Mesenchymal stem cell (in vitro differentiated cells and primary cell): Measurements from ENCODE around the gene WNT5A.

Experiments used
- DNase-seq: peaks from one replicate; pipeline ENCODE4 v3.0.0-alpha.2; 2013
- H2AFZ ChIP-seq: one replicate; pipeline ENCODE4 v1.6.1; 2013; ENCODE audit warnings: low read depth, mild to moderate bottlenecking, control low read depth, inconsistent platforms, low read length, moderate library complexity
- H2AK5ac ChIP-seq: 2 replicates; pipeline ENCODE4 v1.6.1; 2013; ENCODE audit warnings: low read length, moderate library complexity, mild to moderate bottlenecking, inconsistent platforms; ENCODE audit not compliant: severe bottlenecking
- H2BK120ac ChIP-seq: one replicate; pipeline ENCODE4 v1.6.1; 2013; ENCODE audit warnings: low read depth, mild to moderate bottlenecking, inconsistent platforms, low read length, moderate library complexity
- H2BK12ac ChIP-seq, 2 experiments: one replicate each; pipeline ENCODE4 v1.6.1; 2013; ENCODE audit warnings: inconsistent platforms in 2 of 2, low read length in 2 of 2, mild to moderate bottlenecking in 2 of 2, moderate library complexity in 2 of 2, control low read depth in 1 of 2
- H2BK15ac ChIP-seq: one replicate; pipeline ENCODE4 v1.6.1; 2013; ENCODE audit warnings: mild to moderate bottlenecking, low read depth, inconsistent platforms; ENCODE audit not compliant: poor library complexity, severe bottlenecking
- H2BK5ac ChIP-seq: 2 replicates; pipeline ENCODE4 v1.6.1; 2013; ENCODE audit warnings: low read depth, mild to moderate bottlenecking, low read length, control low read depth, inconsistent platforms; ENCODE audit not compliant: poor library complexity, severe bottlenecking
- H3K14ac ChIP-seq, 2 experiments: one replicate each; pipeline ENCODE4 v1.6.1; 2013; ENCODE audit warnings: inconsistent platforms in 2 of 2, low read length in 2 of 2, control low read depth in 1 of 2, mild to moderate bottlenecking in 1 of 2, moderate library complexity in 1 of 2
- H3K18ac ChIP-seq, 2 experiments: one replicate each; pipeline ENCODE4 v1.6.1; 2013; ENCODE audit warnings: inconsistent platforms in 2 of 2, low read length in 2 of 2, control low read depth in 1 of 2, low read depth in 1 of 2, mild to moderate bottlenecking in 1 of 2
- H3K23ac ChIP-seq, 2 experiments: one replicate each; pipeline ENCODE4 v1.6.1; 2013; ENCODE audit warnings: inconsistent platforms in 2 of 2, low read length in 2 of 2, mild to moderate bottlenecking in 2 of 2, moderate library complexity in 2 of 2, control low read depth in 1 of 2
- H3K27ac ChIP-seq: 2 replicates; pipeline ENCODE4 v1.5.1; 2013; ENCODE audit warnings: mild to moderate bottlenecking, moderate library complexity, low read length, control low read depth, inconsistent platforms; ENCODE audit not compliant: poor library complexity, severe bottlenecking
- H3K27me3 ChIP-seq, 2 experiments: 2 replicates each; pipeline versions ENCODE4 v1.6.1 to v1.7.0; 2013; ENCODE audit warnings: low read length in 2 of 2, mild to moderate bottlenecking in 2 of 2, moderate library complexity in 2 of 2, control low read depth in 1 of 2, inconsistent platforms in 1 of 2; ENCODE audit not compliant: control insufficient read depth in 1 of 2, insufficient read depth in 1 of 2
- H3K36me3 ChIP-seq, 2 experiments: 2 replicates each; pipeline versions ENCODE4 v1.6.1 to v1.7.0; 2013; ENCODE audit warnings: low read length in 2 of 2, control low read depth in 1 of 2, inconsistent platforms in 1 of 2, low read depth in 1 of 2, mild to moderate bottlenecking in 1 of 2; ENCODE audit not compliant: insufficient read depth in 2 of 2, control insufficient read depth in 1 of 2
- H3K4ac ChIP-seq, 2 experiments: one replicate each; pipeline ENCODE4 v1.6.1; 2013; ENCODE audit warnings: inconsistent platforms in 2 of 2, low read length in 2 of 2, mild to moderate bottlenecking in 2 of 2, moderate library complexity in 2 of 2, control low read depth in 1 of 2, low read depth in 1 of 2
- H3K4me1 ChIP-seq: 2 replicates; pipeline ENCODE4 v1.6.1; 2013; ENCODE audit warnings: low read depth, low read length, control low read depth; ENCODE audit not compliant: control insufficient read depth, insufficient read depth
- H3K4me2 ChIP-seq: 2 replicates; pipeline ENCODE4 v1.6.1; 2013; ENCODE audit warnings: low read length, mild to moderate bottlenecking, inconsistent platforms; ENCODE audit not compliant: poor library complexity, severe bottlenecking
- H3K4me3 ChIP-seq, 2 experiments: 2 replicates each; pipeline versions ENCODE4 v1.5.1 to v1.7.0; 2013; ENCODE audit warnings: low read length in 2 of 2, mild to moderate bottlenecking in 2 of 2, control low read depth in 1 of 2, low read depth in 1 of 2; ENCODE audit not compliant: insufficient read depth in 1 of 2
- H3K79me1 ChIP-seq: replicated peaks from 2 replicates; pipeline ENCODE4 v1.6.1; 2013; ENCODE audit warnings: mild to moderate bottlenecking, control low read depth, low read length, inconsistent platforms; ENCODE audit not compliant: poor library complexity, severe bottlenecking
- H3K9ac ChIP-seq: 2 replicates; pipeline ENCODE4 v1.7.0; 2013; ENCODE audit warnings: mild to moderate bottlenecking, low read length, moderate library complexity
- H3K9me3 ChIP-seq: 2 replicates; pipeline ENCODE4 v1.7.0; 2013; ENCODE audit warnings: mild to moderate bottlenecking, low read length; ENCODE audit not compliant: control insufficient read depth
- H4K8ac ChIP-seq: one replicate; pipeline ENCODE4 v1.6.1; 2013; ENCODE audit warnings: inconsistent platforms, mild to moderate bottlenecking, low read length, moderate library complexity
- H4K91ac ChIP-seq: one replicate; pipeline ENCODE4 v1.6.1; 2013; ENCODE audit warnings: mild to moderate bottlenecking, low read length, inconsistent platforms
- WGBS: methylation state at CpG from one replicate; pipeline ENCODE4 v1.1.7; 2013; ENCODE audit warnings: mixed read lengths; 5-methylcytosine and 5-hydroxymethylcytosine counted together

The WNT5A gene

GRCh38 chr3:55442861-55443260 is 44.2 kb downstream of the WNT5A start:
- Histone ChIP-seq H4K8ac (no peak overlapping the region), H3K79me1 (no peaks in the 10 kb centered on the region), H3K27me3 (peaks cover 0 to 12% of the 10 kb centered on the region in 2 experiments), H2BK120ac (no peak overlapping the region), H2BK12ac (peak overlapping the region in 1 of 2 experiments; percentile 18), H3K9me3 (no peaks in the 10 kb centered on the region), H3K4ac (no peak overlapping the region), H3K4me1 (peaks cover 3% of the 10 kb centered on the region), H3K14ac (no peak overlapping the region), H4K91ac (no peak overlapping the region), H2AFZ (no peak overlapping the region), H3K23ac (no peak overlapping the region), H3K18ac (no peak overlapping the region), H3K4me2 (no peak overlapping the region), H2BK15ac (no peak overlapping the region), H3K27ac (no peak overlapping the region), H3K4me3 (no peak overlapping the region), H2BK5ac (no peak overlapping the region), H2AK5ac (no peak overlapping the region), H3K36me3 (no peaks in the 10 kb centered on the region), H3K9ac (no peak overlapping the region)
- no peak for DNase-seq
- WGBS: 73% methylated on average over 3 of the region's 3 CpGs

GRCh38 chr3:55441499-55441898 is 45.6 kb downstream of the WNT5A start:
- no peaks in the 10 kb centered on the region for H3K79me1 ChIP-seq
- no peak overlapping the region for H3K18ac ChIP-seq
- H3K9me3 ChIP-seq: no peaks in the 10 kb centered on the region
- no peak overlapping the region for H3K4me2 ChIP-seq
- H3K23ac ChIP-seq: no peak overlapping the region
- no peak overlapping the region for H4K91ac ChIP-seq
- H3K4ac ChIP-seq: no peak overlapping the region
- H4K8ac ChIP-seq: no peak overlapping the region
- peaks cover 3% of the 10 kb centered on the region for H3K4me1 ChIP-seq
- H2BK15ac ChIP-seq: no peak overlapping the region
- H3K4me3 ChIP-seq: no peak overlapping the region
- no peak overlapping the region for H3K14ac ChIP-seq
- H2AK5ac ChIP-seq: no peak overlapping the region
- whole genome bisulfite sequencing: 87% methylated on average over 4 of the region's 4 CpGs
- no peak overlapping the region for H2BK12ac ChIP-seq
- peaks cover 0 to 7% of the 10 kb centered on the region in 2 experiments for H3K27me3 ChIP-seq
- no peaks in the 10 kb centered on the region for H3K36me3 ChIP-seq
- H3K27ac ChIP-seq: no peak overlapping the region
- no peak overlapping the region for H2BK120ac ChIP-seq
- no peak overlapping the region for H2BK5ac ChIP-seq
- H3K9ac ChIP-seq: no peak overlapping the region
- DNase-seq: no peak
- H2AFZ ChIP-seq: no peak overlapping the region

GRCh38 chr3:55440104-55440708 is 46.9 kb downstream of the WNT5A start:
- no peak overlapping the region for H3K27ac ChIP-seq
- DNase-seq: peak; percentile 44
- H3K4me1 ChIP-seq: no peaks in the 10 kb centered on the region
- no peak overlapping the region for H2BK15ac ChIP-seq
- no peak overlapping the region for H2AK5ac ChIP-seq
- no peak overlapping the region for H3K18ac ChIP-seq
- H3K4me3 ChIP-seq: no peak overlapping the region
- H2AFZ ChIP-seq: no peak overlapping the region
- no peak overlapping the region for H3K9ac ChIP-seq
- no peak overlapping the region for H3K4me2 ChIP-seq
- H3K27me3 ChIP-seq: peaks cover 0 to 7% of the 10 kb centered on the region in 2 experiments
- 78% methylated on average over 1 of the region's 2 CpGs for WGBS
- H2BK5ac ChIP-seq: no peak overlapping the region
- no peak overlapping the region for H4K91ac ChIP-seq
- H2BK120ac ChIP-seq: no peak overlapping the region
- H3K9me3 ChIP-seq: no peaks in the 10 kb centered on the region
- H3K36me3 ChIP-seq: no peaks in the 10 kb centered on the region
- H4K8ac ChIP-seq: no peak overlapping the region
- no peak overlapping the region for H2BK12ac ChIP-seq
- no peak overlapping the region for H3K23ac ChIP-seq
- no peaks in the 10 kb centered on the region for H3K79me1 ChIP-seq
- no peak overlapping the region for H3K4ac ChIP-seq
- H3K14ac ChIP-seq: no peak overlapping the region

- Histone ChIP-seq H3K36me3 (no peaks in the 10 kb centered on the region), H3K27ac (no peak overlapping the region), H3K9ac (no peak overlapping the region), H3K4me3 (no peak overlapping the region), H3K9me3 (no peaks in the 10 kb centered on the region), H2BK5ac (no peak overlapping the region), H3K18ac (no peak overlapping the region), H3K4ac (no peak overlapping the region), H4K8ac (no peak overlapping the region), H2BK12ac (no peak overlapping the region), H2AK5ac (no peak overlapping the region), H2AFZ (no peak overlapping the region), H3K27me3 (peaks cover 0 to 7% of the 10 kb centered on the region in 2 experiments), H3K14ac (no peak overlapping the region), H2BK15ac (no peak overlapping the region), H3K4me1 (no peaks in the 10 kb centered on the region), H3K4me2 (no peak overlapping the region), H3K23ac (no peak overlapping the region), H3K79me1 (no peaks in the 10 kb centered on the region), H2BK120ac (no peak overlapping the region), H4K91ac (no peak overlapping the region)
- 97% methylated on average over 3 of the region's 3 CpGs for WGBS
- no peak for DNase-seq
Observed at GRCh38 chr3:55439657-55440056, 47.4 kb downstream of the WNT5A start.
